Stimulated activated CD4-positive, alpha-beta T cell treated with anti-CD3 and anti-CD28 coated beads, Interleukin-1b, Interleukin-23, amount 100 ng/mL, for 4 hours (primary cell): ENCODE measurements around the gene TLDC2.
"Not testable (repeated sequence)": the region's sequence is repeated elsewhere in the genome, so short reads cannot be mapped to it uniquely, and the experiment has no call there.

Experiments used
- DNase-seq, 2 donors: peaks; one replicate each; pipeline ENCODE4 v3.0.0-alpha.2; 2020; ENCODE audit warnings: low read depth in 2 of 2

The TLDC2 gene

GRCh38 chr20:36866681-36867495 is 9.1 kb upstream of the TLDC2 start:
- DNase-seq, result no peak

- DNase-seq, result no peak
These were observed 4.0 kb upstream of the TLDC2 start for GRCh38 chr20:36871640-36872570.

GRCh38 chr20:36872852-36873251 is 3.1 kb upstream of the TLDC2 start:
- no peak for DNase-seq

DNA sequence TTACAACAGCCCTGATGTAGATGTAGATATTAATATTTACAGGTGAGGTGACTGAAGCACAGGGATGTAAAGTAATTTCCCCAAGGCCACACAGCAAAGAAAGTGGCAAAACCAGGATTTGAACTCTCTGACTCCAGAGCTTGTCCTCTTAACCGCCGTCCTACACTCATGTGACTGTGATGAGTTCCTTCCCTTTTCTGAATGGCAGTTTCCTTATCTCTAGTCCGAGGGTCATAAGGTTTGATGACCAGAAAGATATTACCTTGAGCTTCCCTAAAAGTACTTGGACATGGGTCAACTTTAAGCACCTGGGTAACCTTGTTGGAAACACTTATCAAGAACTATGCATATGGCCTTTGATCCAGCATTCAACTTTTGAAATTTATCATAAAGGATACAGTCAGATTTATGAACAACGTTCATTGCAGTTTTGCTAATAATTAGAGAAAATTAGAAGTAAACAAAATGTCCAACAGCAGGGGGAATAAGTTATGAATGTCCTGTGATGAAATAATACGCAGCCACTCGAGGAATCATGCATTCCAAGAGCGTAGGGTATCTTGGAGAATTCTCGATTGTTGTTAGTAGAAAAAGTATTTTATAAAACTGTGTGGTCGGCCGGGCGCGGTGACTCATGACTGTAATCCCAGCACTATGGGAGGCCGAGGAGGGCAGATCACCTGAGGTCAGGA is 2.3 kb upstream of the TLDC2 start:
- DNase-seq, result no peak

DNA sequence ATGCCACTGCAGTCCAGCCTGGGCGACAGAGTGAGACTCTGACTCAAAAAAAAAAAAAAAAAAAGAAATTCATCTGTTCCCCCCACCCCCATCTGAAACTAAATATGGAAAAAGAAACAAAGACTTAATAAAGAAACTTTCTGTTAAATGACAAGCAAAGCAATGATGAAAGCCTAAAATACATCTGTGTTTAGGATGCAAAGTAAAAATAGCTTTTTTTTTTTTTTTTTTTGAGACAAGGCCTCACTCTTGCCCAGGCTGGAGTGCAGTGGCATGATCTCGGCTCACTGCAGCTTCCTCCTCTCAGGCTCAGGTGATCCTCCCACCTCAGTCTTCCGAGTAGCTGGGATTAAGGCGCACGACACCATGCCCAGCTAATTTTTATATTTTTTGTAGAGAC is 845 bp upstream of the TLDC2 start:
- not testable (repeated sequence) for DNase-seq

GRCh38 chr20:36876473-36876833 is 515 bp downstream of the TLDC2 start:
- DNase-seq, result no peak

- DNase-seq, result no peak
These were observed 3.0 kb downstream of the TLDC2 start for GRCh38 chr20:36878941-36879340.

DNA sequence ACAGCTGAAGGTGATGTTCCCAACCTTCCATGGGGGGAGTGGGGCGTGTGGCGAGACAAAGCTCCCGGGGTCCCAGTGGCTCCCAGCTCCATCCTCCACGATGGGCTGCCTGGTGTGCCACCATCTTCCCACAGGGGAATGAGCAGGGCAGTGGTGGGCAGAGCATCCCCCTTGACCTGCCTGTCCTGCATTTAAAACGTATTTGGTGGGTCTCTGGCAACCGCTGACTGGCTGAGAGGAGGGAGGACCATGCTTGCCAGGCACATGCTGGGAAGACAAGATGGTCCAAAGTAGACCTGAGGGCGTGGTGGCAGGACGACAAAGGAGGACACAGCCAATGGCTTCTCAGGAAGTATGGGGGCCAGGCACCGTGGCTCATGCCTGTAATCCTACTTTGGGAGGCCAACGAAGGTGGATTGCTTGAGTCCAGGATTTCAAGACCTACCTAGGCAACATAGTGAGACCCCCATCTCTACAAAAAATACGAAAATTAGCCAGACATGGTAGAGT is 4.9 kb downstream of the TLDC2 start:
- DNase-seq, result no peak

DNA sequence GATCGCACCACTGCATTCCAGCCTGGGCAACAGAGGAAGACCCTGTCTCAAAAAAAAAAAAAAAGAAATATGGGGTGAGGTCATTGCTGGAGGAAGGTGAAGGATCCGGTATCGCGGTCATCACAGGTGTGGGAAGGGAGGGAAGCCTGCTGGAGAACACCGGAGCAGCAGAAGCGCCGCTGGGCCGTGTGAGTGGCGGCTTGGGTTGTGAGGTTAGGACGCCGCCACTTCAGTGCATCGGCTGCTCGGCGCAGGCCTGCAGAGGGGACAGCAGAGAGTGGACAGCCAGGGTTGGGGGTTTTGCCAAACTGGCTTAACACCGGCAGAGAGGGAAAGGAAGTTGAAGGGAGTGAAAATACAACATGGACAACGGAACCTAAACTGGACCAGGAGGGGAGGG is 5.4 kb downstream of the TLDC2 start:
- DNase-seq, result no peak

DNA sequence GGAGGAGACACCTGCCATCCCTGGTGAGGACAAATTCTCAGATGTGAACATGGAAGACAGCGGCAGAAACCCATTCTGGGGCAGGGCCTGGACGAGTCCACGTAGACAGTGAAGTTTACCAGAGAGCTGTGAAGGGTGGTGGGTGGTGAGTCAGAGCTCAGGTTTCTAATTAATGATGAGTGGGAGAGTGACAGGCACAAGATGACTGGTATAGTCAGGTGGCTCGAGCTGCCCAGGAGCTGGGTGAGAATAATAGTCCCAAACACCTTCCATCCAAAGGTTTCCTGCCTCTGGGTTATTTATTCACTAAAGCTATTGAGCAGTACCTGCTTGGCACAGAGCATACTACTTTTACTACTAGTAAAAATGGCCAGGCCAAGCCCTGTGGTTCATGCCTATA is 6.0 kb downstream of the TLDC2 start:
- no peak for DNase-seq

GRCh38 chr20:36883977-36884535 is 8.1 kb downstream of the TLDC2 start:
- DNase-seq, result no peak

GRCh38 chr20:36885356-36885755 is 9.4 kb downstream of the TLDC2 start:
- DNase-seq, result no peak

GRCh38 chr20:36886859-36887751 is 11.2 kb downstream of the TLDC2 start:
- DNase-seq, result peak; percentile 73 to 77

DNA sequence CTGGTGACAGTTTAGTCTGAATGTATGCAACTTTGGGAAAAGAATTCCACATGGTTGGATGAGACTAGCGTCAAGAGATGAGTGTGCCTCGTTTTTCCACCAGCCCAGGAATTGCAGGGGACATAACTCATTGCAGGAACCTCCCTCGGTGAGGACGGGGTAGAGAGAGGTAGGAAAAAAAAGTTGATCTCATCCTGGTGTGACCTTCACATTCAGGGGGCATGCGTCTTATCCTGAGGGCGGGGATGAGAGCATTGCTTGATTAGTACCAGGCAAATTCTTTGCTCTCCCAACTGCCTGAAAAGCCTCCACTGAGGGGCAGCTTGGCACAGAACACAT is 11.8 kb downstream of the TLDC2 start:
- DNase-seq, result no peak

- DNase-seq, result no peak
These were observed 13.1 kb downstream of the TLDC2 start for GRCh38 chr20:36888880-36889516.

DNA sequence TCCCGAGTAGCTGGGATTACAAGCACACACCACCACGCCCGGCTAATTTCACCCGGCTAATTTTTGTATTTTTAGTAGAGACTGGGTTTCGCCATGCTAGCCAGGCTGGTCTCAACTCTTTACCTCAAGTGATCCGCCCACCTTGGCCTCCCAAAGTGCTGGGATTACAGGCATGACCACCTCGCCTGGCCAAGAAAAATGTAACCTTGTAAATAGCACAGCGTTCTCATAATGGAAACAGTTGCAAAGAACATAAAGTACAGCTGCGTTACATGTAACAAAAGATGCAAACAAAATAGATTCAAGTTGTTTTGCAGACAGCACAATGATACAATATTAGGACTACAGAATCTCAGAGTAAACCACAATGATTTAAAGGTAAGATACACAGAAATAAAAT is 14.6 kb downstream of the TLDC2 start:
- DNase-seq, result no peak

- no peak for DNase-seq
These were observed 15.3 kb downstream of the TLDC2 start for GRCh38 chr20:36891211-36891610.

DNA sequence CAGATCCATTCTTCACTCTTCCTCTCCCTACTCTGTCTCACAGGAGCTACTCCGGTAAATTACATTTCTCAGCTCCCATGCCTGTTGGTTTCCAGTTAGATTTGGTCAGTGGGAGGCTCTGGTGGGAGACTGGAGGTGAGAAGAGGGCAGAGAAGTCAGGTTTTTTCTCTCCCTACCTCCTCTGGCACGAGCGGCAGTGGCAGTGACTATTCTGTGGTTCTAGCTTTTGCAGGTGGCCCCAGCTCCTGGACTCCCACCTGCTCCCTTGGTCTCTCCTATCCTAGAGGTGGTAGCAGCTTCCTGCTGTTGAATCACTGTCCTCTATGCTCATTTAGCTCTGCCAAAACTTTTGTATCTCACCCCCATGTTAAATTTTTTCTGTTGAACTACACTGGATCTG is 17.9 kb downstream of the TLDC2 start:
- no peak for DNase-seq

- DNase-seq, result no peak
These were observed 19.1 kb downstream of the TLDC2 start for GRCh38 chr20:36895036-36895435.

GRCh38 chr20:36904690-36905089 is 28.8 kb downstream of the TLDC2 start:
- DNase-seq, result no peak
